Heart right ventricle (tissue), 16 donors: ENCODE results near the gene THAP7. TPM values are rescaled to one million over a fixed set of nuclear protein-coding genes. Genes with fewer than 3 reads are reported as not detected.

Source experiments
- ATAC-seq, 8 donors: fragments of 200-7000 bp; cut with Tn5 transposase; one replicate each; pipeline ENCODE4 v1.9.1; 2020; ENCODE audit warnings: mild to moderate bottlenecking in 8 of 8, moderate library complexity in 8 of 8, moderate number of reproducible peaks in 1 of 8
- DNase-seq, 2 donors: peaks; one replicate each; pipeline ENCODE4 v3.0.0-alpha.2; 2020
- H3K27ac ChIP-seq, 10 donors: fragments of 200-600 bp; sonication (generic) in 2 of 10; one replicate each; pipeline versions ENCODE4 v1.5.0 to v1.8.0; 2020 to 2022; ENCODE audit warnings: mild to moderate bottlenecking in 3 of 10
- H3K27me3 ChIP-seq, 7 donors: fragments of 200-600 bp; one replicate each; pipeline ENCODE4 v1.8.0; 2021 to 2022; ENCODE audit warnings: mild to moderate bottlenecking in 2 of 7
- H3K36me3 ChIP-seq, 9 donors: fragments of 200-600 bp; sonication (generic) in 1 of 9; one replicate each; pipeline versions ENCODE4 v1.5.0 to v1.8.0; 2020 to 2022; ENCODE audit warnings: mild to moderate bottlenecking in 2 of 9
- H3K4me1 ChIP-seq, 9 donors: fragments of 200-600 bp; sonication (generic) in 1 of 9; one replicate each; pipeline versions ENCODE4 v1.5.0 to v1.8.0; 2020 to 2022; ENCODE audit warnings: mild to moderate bottlenecking in 4 of 9
- H3K4me3 ChIP-seq, 10 donors: fragments of 200-600 bp; sonication (generic) in 2 of 10; one replicate each; pipeline versions ENCODE4 v1.5.0 to v1.8.0; 2020 to 2022; ENCODE audit warnings: mild to moderate bottlenecking in 7 of 10, moderate library complexity in 2 of 10
- H3K9me3 ChIP-seq, 11 donors: fragments of 200-600 bp in 10 of 11; sonication (generic) in 2 of 11; one replicate each; pipeline versions ENCODE4 v1.5.0 to v1.8.0; 2013 to 2022; ENCODE audit warnings: mild to moderate bottlenecking in 2 of 11, control low read depth in 1 of 11, moderate library complexity in 1 of 11
- WGBS, 2 donors: extraction: QIAGEN DNeasy Blood & Tissue Kit; methylation state at CpG; one replicate each; pipeline ENCODE4 v1.1.7; 2013; ENCODE audit warnings: inconsistent platforms in 1 of 2; 5-methylcytosine and 5-hydroxymethylcytosine counted together
- intact Hi-C, 10 donors: fragments of 100-400 bp; cut with DNase I; formaldehyde crosslinking; loops; one replicate each; pipeline versions ENCODE4 v1.11.1 to v1.14.2; 2022
- polyA plus RNA-seq, 2 donors: library from polyadenylated mRNA; stranded (reverse); fragments of 200-250 nt; gene quantifications; one replicate each; pipeline ENCODE4 v1.2.3, GENCODE V29; 2013
- total RNA-seq, 10 donors: library from RNA; stranded (reverse); fragmentation: NEBNext Ultra II Directional in 3 of 10; extraction: Animal tissue kit (Norgen Biotek cat#: 25700) in 3 of 10; gene quantifications; one replicate each; pipeline versions ENCODE4 v1.2.1 to v1.2.4, GENCODE V29; 2021 to 2023
- TF ChIP-seq, protein P1 (sequence below), 9 donors: fragments of 200-600 bp; sonication (generic) in 2 of 9; IDR thresholded peaks; one replicate each; pipeline versions ENCODE4 v1.5.0 to v1.8.0; 2021 to 2022; ENCODE audit warnings: antibody characterized with exemption in 9 of 9, mild to moderate bottlenecking in 5 of 9, moderate library complexity in 1 of 9
- donor health status: Arrhythmogenic right ventricular cardiomyopathy.
- donor health status: ischemic (EF 13 %, LVEDD 7.1; RV severe dilation, severe dysfunction).
- donor health status: healthy with polysubstance abuse.
- donor health status: DM: no; HTN: yes; CAD: no.
- donor health status: DM: no; HTN: no; CAD: no.
- donor health status: ischemic (EF 25% LVEDD 6.9; RV normal size, moderate dysfunction).
- donor health status: ischemic (EF 25% LVEDD 5.7; RV mildly dilated, moderate dysfunction).
- donor health status: healthy.
- donor health status: DM: yes; HTN: yes; CAD: no.
- donor health status: Ischemic cardiomyopathy.
- donor health status: ischemic (EF 35%, LVEDD 5.7; RV mildly dilated, moderate dysfunction).
- donor health status: nonischemic (EF 11% LVEDD 7.7; RV severe dilation, severe dysfunction).
- donor health status: DM: yes; HTN: yes; CAD: no.
- donor health status: PGD.
- donor health status: ischemic (EF 29% LVEDD 5.4; RV normal size, mild dysfunction).
- donor health status: nonischemic (EF 23%, LVEDD 6.1; RV moderate dilation, normal function).

Gene THAP7
- total and polyA plus RNA-seq, 12 donors: 15.5 to 54.9 (median 18.1) TPM

DNA sequence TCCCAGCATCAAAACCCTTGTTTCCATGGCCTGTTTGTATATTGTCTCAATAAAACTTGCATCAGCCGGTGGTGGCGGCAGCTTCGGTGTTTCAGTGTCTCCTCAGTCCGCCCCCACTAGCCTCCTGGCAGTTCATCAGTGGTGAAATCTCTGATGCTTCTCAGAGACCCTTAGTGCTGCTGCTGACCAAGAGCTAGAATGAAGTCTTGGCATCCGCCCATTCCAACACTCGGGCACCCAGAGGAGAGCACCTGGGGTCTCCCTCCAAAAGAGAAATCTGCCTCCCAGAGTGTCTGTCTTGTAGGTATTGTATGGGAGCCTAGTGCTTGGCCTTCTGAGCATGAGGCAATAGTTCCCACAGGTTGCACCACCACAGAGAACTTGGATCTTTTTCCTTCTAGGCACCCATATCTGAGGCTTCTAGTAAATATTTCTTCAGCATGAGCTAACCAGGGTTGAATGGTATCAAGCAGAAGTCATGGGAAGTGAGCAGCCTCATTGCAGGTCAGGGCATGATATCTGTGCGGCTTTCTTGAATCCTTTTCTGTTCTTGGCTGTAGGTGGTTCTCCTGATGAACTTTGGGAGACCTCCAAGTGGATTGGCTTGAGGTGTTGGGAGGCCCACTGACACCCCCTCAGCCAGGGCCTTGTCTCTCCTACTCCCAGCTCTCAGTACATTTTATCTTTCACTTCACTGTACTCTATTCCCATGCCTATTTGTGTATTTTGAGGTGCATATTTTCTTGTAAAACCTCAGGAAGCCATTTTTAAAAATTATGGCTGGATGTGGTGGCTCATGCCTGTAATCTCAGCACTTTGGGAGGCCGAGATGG is 48.0 kb downstream of the THAP7 start:
- 92% methylated on average over 8 of the region's 8 CpGs for WGBS, 2 donors
- H3K4me3 ChIP-seq: no peak overlapping the region
- no peaks in the 10 kb centered on the region for H3K27me3 ChIP-seq
- peaks cover 3 to 25% (median 19%) of the 10 kb centered on the region in 9 donors for H3K4me1 ChIP-seq
- H3K9me3 ChIP-seq: no peaks in the 10 kb centered on the region
- TF ChIP-seq, protein P1, sequence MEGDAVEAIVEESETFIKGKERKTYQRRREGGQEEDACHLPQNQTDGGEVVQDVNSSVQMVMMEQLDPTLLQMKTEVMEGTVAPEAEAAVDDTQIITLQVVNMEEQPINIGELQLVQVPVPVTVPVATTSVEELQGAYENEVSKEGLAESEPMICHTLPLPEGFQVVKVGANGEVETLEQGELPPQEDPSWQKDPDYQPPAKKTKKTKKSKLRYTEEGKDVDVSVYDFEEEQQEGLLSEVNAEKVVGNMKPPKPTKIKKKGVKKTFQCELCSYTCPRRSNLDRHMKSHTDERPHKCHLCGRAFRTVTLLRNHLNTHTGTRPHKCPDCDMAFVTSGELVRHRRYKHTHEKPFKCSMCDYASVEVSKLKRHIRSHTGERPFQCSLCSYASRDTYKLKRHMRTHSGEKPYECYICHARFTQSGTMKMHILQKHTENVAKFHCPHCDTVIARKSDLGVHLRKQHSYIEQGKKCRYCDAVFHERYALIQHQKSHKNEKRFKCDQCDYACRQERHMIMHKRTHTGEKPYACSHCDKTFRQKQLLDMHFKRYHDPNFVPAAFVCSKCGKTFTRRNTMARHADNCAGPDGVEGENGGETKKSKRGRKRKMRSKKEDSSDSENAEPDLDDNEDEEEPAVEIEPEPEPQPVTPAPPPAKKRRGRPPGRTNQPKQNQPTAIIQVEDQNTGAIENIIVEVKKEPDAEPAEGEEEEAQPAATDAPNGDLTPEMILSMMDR (IDR thresholded peaks at IDR 0.05): no peak
- intact Hi-C loops: no loop called here
- peaks cover 0 to 55% (median 14%) of the 10 kb centered on the region in 9 donors for H3K36me3 ChIP-seq
- no peak overlapping the region for H3K27ac ChIP-seq
- ATAC-seq (peak in 1 of 8 donors; percentile 9), DNase-seq (no peak)

DNA sequence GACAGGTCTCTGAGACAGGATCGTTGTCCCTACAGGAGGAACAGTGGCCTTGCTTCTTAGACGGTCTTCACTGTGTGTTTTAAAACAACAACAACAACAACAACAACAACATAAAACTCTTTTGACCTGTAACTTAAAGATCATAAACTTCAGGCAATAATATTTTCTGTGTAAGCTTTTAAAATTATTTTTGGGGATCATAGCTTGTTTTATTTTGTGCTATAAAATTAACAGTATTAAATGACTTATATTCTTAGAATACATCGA is 48.6 kb downstream of the THAP7 start:
- DNase-seq: no peak
- ATAC-seq: no peak
- TF ChIP-seq, protein P1 (IDR thresholded peaks at IDR 0.05): no peak
- Histone ChIP-seq H3K4me1 (peaks cover 3 to 24% (median 16%) of the 10 kb centered on the region in 9 donors), H3K4me3 (no peak overlapping the region), H3K36me3 (peaks cover 0 to 55% (median 14%) of the 10 kb centered on the region in 9 donors), H3K27ac (no peak overlapping the region), H3K9me3 (no peaks in the 10 kb centered on the region), H3K27me3 (no peaks in the 10 kb centered on the region)
- intact Hi-C loops: no loop called here
- 76 to 81% methylated on average over 3 of the region's 3 CpGs for WGBS, 2 donors

DNA sequence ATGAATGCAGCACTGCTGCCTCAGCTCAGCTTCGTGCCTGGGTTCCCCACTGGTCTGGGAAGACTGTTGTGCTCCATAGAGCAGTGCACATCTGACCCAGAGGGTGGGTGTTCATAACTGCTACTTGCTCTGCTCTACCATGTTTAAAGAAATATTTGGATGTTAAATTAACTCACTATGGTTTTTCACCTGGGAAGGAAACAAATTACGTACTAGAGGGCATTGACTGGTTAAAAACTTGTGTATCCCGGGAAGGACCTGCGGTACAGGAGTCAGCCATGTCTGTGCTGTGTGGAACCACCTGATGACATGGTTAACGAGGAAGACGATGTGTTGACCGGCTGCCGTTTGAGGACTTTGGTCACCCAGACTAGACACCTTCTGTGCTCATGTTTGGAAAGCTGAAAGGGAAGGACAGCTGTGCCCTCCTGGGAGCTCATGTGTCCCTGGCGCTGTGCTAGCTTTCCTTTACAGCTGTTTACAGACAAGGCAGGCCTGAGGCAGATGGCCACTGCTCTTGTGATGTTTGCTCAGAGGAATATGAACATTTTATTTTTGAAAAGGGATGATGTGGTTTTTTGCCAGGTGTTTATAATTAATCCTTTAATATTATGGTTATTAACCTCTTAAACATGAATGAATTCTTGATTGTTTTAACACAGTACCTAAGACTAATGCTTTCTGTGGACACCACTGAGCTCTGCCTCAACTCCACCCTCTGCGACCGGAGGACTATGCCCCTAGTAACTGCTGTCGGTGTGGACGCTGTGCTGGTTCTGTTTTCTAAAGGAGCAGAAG is 49.2 kb downstream of the THAP7 start:
- intact Hi-C loops: no loop called here
- 75 to 80% methylated on average over 13 of the region's 13 CpGs for WGBS, 2 donors
- Histone ChIP-seq H3K36me3 (peaks cover 0 to 55% (median 14%) of the 10 kb centered on the region in 9 donors), H3K4me3 (no peak overlapping the region), H3K9me3 (no peaks in the 10 kb centered on the region), H3K27me3 (no peaks in the 10 kb centered on the region), H3K4me1 (peaks cover 3 to 18% (median 11%) of the 10 kb centered on the region in 9 donors), H3K27ac (no peak overlapping the region)
- DNase-seq (no peak), ATAC-seq (no peak)
- TF ChIP-seq, protein P1 (IDR thresholded peaks at IDR 0.05): no peak

DNA sequence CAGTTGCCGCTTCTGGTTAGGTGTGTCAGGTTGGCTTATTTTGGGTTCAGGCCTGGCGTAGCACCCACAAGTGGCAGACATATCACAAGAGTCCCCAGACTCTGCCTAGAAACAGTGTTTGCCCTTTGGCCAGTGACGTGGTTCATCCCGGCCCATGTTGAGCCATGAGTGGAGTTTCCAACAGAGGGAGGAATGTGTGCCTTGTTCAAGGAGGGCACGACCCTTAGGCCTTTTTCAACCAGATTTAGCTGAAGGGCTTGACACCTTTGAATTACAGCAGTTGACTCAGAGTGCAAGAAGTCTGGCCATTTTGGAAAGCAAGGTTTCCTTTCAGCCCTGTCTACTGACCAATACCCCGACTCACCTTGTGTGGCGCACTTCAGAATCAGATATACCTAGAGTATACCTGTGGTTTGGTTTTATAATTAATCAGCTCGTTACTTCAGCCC is 50.0 kb downstream of the THAP7 start:
- TF ChIP-seq, protein P1 (IDR thresholded peaks at IDR 0.05): no peak
- intact Hi-C loops: no loop called here

More for the DNA sequence above, 50.0 kb downstream of the THAP7 start:
- no peaks in the 10 kb centered on the region for H3K9me3 ChIP-seq
- peaks cover under 1 to 18% (median 9%) of the 10 kb centered on the region in 9 donors for H3K4me1 ChIP-seq
- H3K36me3 ChIP-seq: peaks cover 0 to 56% (median 14%) of the 10 kb centered on the region in 9 donors
- H3K4me3 ChIP-seq: no peak overlapping the region
- no peak overlapping the region for H3K27ac ChIP-seq
- WGBS, 2 donors: 91 to 93% methylated on average over 8 of the region's 8 CpGs
- DNase-seq (no peak), ATAC-seq (no peak)
- H3K27me3 ChIP-seq: no peaks in the 10 kb centered on the region
